ENCODE measurements around the gene STX2. TPM values are rescaled to one million over a fixed set of nuclear protein-coding genes. Genes with fewer than 3 reads are reported as not detected.
A peak's percentile ranks its signal among the peaks of the same experiment; 100 is the strongest.

The STX2 gene
- total and polyA plus RNA-seq, 2 experiments from 2014 or later: 16.4 to 35.4 TPM

- TF ChIP-seq, protein P1, sequence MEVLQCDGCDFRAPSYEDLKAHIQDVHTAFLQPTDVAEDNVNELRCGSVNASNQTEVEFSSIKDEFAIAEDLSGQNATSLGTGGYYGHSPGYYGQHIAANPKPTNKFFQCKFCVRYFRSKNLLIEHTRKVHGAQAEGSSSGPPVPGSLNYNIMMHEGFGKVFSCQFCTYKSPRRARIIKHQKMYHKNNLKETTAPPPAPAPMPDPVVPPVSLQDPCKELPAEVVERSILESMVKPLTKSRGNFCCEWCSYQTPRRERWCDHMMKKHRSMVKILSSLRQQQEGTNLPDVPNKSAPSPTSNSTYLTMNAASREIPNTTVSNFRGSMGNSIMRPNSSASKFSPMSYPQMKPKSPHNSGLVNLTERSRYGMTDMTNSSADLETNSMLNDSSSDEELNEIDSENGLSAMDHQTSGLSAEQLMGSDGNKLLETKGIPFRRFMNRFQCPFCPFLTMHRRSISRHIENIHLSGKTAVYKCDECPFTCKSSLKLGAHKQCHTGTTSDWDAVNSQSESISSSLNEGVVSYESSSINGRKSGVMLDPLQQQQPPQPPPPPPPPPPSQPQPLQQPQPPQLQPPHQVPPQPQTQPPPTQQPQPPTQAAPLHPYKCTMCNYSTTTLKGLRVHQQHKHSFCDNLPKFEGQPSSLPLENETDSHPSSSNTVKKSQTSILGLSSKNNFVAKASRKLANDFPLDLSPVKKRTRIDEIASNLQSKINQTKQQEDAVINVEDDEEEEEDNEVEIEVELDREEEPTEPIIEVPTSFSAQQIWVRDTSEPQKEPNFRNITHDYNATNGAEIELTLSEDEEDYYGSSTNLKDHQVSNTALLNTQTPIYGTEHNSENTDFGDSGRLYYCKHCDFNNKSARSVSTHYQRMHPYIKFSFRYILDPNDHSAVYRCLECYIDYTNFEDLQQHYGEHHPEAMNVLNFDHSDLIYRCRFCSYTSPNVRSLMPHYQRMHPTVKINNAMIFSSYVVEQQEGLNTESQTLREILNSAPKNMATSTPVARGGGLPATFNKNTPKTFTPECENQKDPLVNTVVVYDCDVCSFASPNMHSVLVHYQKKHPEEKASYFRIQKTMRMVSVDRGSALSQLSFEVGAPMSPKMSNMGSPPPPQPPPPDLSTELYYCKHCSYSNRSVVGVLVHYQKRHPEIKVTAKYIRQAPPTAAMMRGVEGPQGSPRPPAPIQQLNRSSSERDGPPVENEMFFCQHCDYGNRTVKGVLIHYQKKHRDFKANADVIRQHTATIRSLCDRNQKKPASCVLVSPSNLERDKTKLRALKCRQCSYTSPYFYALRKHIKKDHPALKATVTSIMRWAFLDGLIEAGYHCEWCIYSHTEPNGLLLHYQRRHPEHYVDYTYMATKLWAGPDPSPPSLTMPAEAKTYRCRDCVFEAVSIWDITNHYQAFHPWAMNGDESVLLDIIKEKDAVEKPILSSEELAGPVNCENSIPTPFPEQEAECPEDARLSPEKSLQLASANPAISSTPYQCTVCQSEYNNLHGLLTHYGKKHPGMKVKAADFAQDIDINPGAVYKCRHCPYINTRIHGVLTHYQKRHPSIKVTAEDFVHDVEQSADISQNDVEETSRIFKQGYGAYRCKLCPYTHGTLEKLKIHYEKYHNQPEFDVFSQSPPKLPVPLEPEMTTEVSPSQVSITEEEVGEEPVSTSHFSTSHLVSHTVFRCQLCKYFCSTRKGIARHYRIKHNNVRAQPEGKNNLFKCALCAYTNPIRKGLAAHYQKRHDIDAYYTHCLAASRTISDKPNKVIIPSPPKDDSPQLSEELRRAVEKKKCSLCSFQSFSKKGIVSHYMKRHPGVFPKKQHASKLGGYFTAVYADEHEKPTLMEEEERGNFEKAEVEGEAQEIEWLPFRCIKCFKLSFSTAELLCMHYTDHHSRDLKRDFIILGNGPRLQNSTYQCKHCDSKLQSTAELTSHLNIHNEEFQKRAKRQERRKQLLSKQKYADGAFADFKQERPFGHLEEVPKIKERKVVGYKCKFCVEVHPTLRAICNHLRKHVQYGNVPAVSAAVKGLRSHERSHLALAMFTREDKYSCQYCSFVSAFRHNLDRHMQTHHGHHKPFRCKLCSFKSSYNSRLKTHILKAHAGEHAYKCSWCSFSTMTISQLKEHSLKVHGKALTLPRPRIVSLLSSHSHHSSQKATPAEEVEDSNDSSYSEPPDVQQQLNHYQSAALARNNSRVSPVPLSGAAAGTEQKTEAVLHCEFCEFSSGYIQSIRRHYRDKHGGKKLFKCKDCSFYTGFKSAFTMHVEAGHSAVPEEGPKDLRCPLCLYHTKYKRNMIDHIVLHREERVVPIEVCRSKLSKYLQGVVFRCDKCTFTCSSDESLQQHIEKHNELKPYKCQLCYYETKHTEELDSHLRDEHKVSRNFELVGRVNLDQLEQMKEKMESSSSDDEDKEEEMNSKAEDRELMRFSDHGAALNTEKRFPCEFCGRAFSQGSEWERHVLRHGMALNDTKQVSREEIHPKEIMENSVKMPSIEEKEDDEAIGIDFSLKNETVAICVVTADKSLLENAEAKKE (CRISPR knock-in tag; IDR thresholded peaks at IDR 0.05): no peak
Measured at GRCh38 chr12:130831246-130831645, 7.8 kb downstream of the STX2 start (continued).

DNA sequence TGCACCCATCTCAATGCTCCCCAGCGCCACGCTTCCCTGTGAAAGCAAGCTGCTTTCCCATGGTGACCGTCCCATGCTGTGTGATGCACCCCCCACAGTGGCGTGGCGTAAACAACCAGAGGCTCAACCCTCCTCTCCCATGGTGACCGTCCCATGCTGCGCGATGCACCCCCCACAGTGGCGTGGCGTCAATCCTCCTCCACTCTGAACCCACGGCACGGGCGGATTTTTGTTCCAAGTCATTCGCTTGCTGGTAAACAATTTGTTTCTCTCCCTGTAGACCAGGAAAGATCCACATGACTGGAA, 8.9 kb downstream of the STX2 start:
- H3K79me2 ChIP-seq (replicated peaks; ENCODE audit: insufficient read depth): peaks cover 48% of the 10 kb centered on the region

More for the DNA sequence above, 8.9 kb downstream of the STX2 start:
- H3K36me3 ChIP-seq (ENCODE audit: insufficient read depth): no peaks in the 10 kb centered on the region
- Mint-ChIP-seq H3K36me3 (ENCODE audit: low read depth) (peaks cover 7% of the 10 kb centered on the region), H3K9me3 (peaks cover 4% of the 10 kb centered on the region; the same call in 1 of the 3 replicates), H3K4me3 (no peak overlapping the region; the same call in 2 of the 3 replicates), H3K27me3 (ENCODE audit: insufficient read depth, low read depth, poor library complexity) (peaks cover 4% of the 10 kb centered on the region), H3K27ac (peak overlapping the region; percentile 64; the same call in 1 of the 2 replicates), H3K4me1 (peaks cover 50% of the 10 kb centered on the region)
- no peak overlapping the region for H3K4me3 ChIP-seq
- no peaks in the 10 kb centered on the region for H3K9me2 ChIP-seq (ENCODE audit: insufficient read depth)
- no peak overlapping the region for H3K27ac ChIP-seq (ENCODE audit: low read depth)
- H4K20me1 ChIP-seq (replicated peaks; ENCODE audit: insufficient read depth): no peaks in the 10 kb centered on the region
- peaks cover 7% of the 10 kb centered on the region; the same call in 1 of the 2 replicates for H3F3A ChIP-seq (replicated peaks; ENCODE audit: low read depth)
- no peaks in the 10 kb centered on the region for H3K27me3 ChIP-seq (ENCODE audit: insufficient read depth)
- no peak for ATAC-seq
- peak overlapping the region; percentile 32; the same call in 1 of the 2 replicates for H3K4me2 ChIP-seq
- H3K4me1 ChIP-seq (ENCODE audit: insufficient read depth): peaks cover 35% of the 10 kb centered on the region
- DNase-seq (ENCODE audit: low spot score): no peak
- H2AFZ ChIP-seq: no peak overlapping the region
- TF ChIP-seq EZH2phosphoT487 (IDR thresholded peaks at IDR 0.05; ENCODE audit: unreplicated experiment) (no peak), NANOG (IDR thresholded peaks at IDR 0.05; ENCODE audit: borderline replicate concordance) (no peak), ZNF331 (CRISPR knock-in tag; IDR thresholded peaks at IDR 0.05; ENCODE audit: low read depth) (no peak), ETS1 (IDR thresholded peaks at IDR 0.05) (no peak), STAT1 (IDR thresholded peaks at IDR 0.05; ENCODE audit: unreplicated experiment) (no peak), EZH2 (IDR thresholded peaks at IDR 0.05; ENCODE audit: low read depth, unreplicated experiment) (no peak), POLR2AphosphoS5 (IDR thresholded peaks at IDR 0.05; ENCODE audit: low read depth) (no peak), JUNB (IDR thresholded peaks at IDR 0.05; ENCODE audit: unreplicated experiment) (no peak), CREB1 (CRISPR knock-in tag; IDR thresholded peaks at IDR 0.05; ENCODE audit: low read depth) (no peak)
- TF ChIP-seq, protein P1 (CRISPR knock-in tag; IDR thresholded peaks at IDR 0.05): no peak

All from GM23338 (cell line).